ENCODE data around the gene HOXC13. TPM values are rescaled to one million over a fixed set of nuclear protein-coding genes. Genes with fewer than 3 reads are reported as not detected.

Gene HOXC13
- total RNA-seq, 2 experiments from 2014 or later = 0.06 TPM; not detected in 1

GRCh38 chr12:53993162-53994008, 54.8 kb downstream of the HOXC13 start:
- DNase-seq (ENCODE audit: low spot score) = no peak
- Histone ChIP-seq H2AFZ (ENCODE audit: low read length) (no peak overlapping the region), H3K9me3 (ENCODE audit: low read length) (no peaks in the 10 kb centered on the region), H3K4me3 (ENCODE audit: low read depth, low read length, poor library complexity, severe bottlenecking) (no peak overlapping the region), H4K20me1 (ENCODE audit: insufficient read depth, low read length) (no peaks in the 10 kb centered on the region), H3K4me1 (ENCODE audit: insufficient read depth, low read length, poor library complexity, severe bottlenecking) (peaks cover 18% of the 10 kb centered on the region), H3K79me2 (ENCODE audit: insufficient read depth, low read depth, low read length) (no peaks in the 10 kb centered on the region), H3K27ac (ENCODE audit: low read depth, low read length, poor library complexity, severe bottlenecking) (no peak overlapping the region), H3K9me2 (ENCODE audit: insufficient read depth, low read length) (no peaks in the 10 kb centered on the region), H3K36me3 (ENCODE audit: insufficient read depth, low read length) (no peaks in the 10 kb centered on the region), H3K4me2 (ENCODE audit: low read length) (no peak overlapping the region)
- POLR2A ChIA-PET = no interaction called here
- TF ChIP-seq CTCF (conservative IDR thresholded peaks at IDR 0.05; ENCODE audit: low read length) (no peak), EZH2phosphoT487 (IDR thresholded peaks at IDR 0.05; ENCODE audit: borderline replicate concordance, low read depth, low read length) (no peak)
- no TSS peak for BruUV-seq (replicated peaks)
- intact Hi-C loops (cut with micrococcal nuclease; ENCODE audit: unreplicated experiment) = no loop called here
- CTCF ChIA-PET (ENCODE audit: unreplicated experiment) = no interaction called here

- Histone ChIP-seq H3K36me3 (ENCODE audit: insufficient read depth, low read length) (no peaks in the 10 kb centered on the region), H3K4me2 (ENCODE audit: low read length) (no peak overlapping the region), H3K9me3 (ENCODE audit: low read length) (no peaks in the 10 kb centered on the region), H3K79me2 (ENCODE audit: insufficient read depth, low read depth, low read length) (no peaks in the 10 kb centered on the region), H3K9me2 (ENCODE audit: insufficient read depth, low read length) (no peaks in the 10 kb centered on the region), H3K4me3 (ENCODE audit: low read depth, low read length, poor library complexity, severe bottlenecking) (no peak overlapping the region), H2AFZ (ENCODE audit: low read length) (no peak overlapping the region), H3K27ac (ENCODE audit: low read depth, low read length, poor library complexity, severe bottlenecking) (no peak overlapping the region), H3K4me1 (ENCODE audit: insufficient read depth, low read length, poor library complexity, severe bottlenecking) (peaks cover 13% of the 10 kb centered on the region), H4K20me1 (ENCODE audit: insufficient read depth, low read length) (no peaks in the 10 kb centered on the region)
- no peak for TF ChIP-seq CTCF (conservative IDR thresholded peaks at IDR 0.05; ENCODE audit: low read length)
- no peak for TF ChIP-seq EZH2phosphoT487 (IDR thresholded peaks at IDR 0.05; ENCODE audit: borderline replicate concordance, low read depth, low read length)
- no TSS peak for BruUV-seq (replicated peaks)
- POLR2A ChIA-PET = no interaction called here
- CTCF ChIA-PET (ENCODE audit: unreplicated experiment) = no interaction called here
- intact Hi-C loops (cut with micrococcal nuclease; ENCODE audit: unreplicated experiment) = no loop called here
- no peak for DNase-seq (ENCODE audit: low spot score)
These were observed 55.3 kb downstream of the HOXC13 start for GRCh38 chr12:53994009-53994263.

- Histone ChIP-seq H3K79me2 (ENCODE audit: insufficient read depth, low read depth, low read length) (no peaks in the 10 kb centered on the region), H4K20me1 (ENCODE audit: insufficient read depth, low read length) (no peaks in the 10 kb centered on the region), H3K4me1 (ENCODE audit: insufficient read depth, low read length, poor library complexity, severe bottlenecking) (peaks cover 8% of the 10 kb centered on the region), H3K36me3 (ENCODE audit: insufficient read depth, low read length) (no peaks in the 10 kb centered on the region), H3K4me3 (ENCODE audit: low read depth, low read length, poor library complexity, severe bottlenecking) (no peak overlapping the region), H3K27ac (ENCODE audit: low read depth, low read length, poor library complexity, severe bottlenecking) (no peak overlapping the region), H3K9me3 (ENCODE audit: low read length) (no peaks in the 10 kb centered on the region), H3K4me2 (ENCODE audit: low read length) (no peak overlapping the region), H2AFZ (ENCODE audit: low read length) (no peak overlapping the region), H3K9me2 (ENCODE audit: insufficient read depth, low read length) (no peaks in the 10 kb centered on the region)
- BruUV-seq (replicated peaks) = no TSS peak
- intact Hi-C loops (cut with micrococcal nuclease; ENCODE audit: unreplicated experiment) = no loop called here
- ChIA-PET CTCF (ENCODE audit: unreplicated experiment) (no interaction called here), POLR2A (no interaction called here)
- no peak for DNase-seq (ENCODE audit: low spot score)
- TF ChIP-seq CTCF (conservative IDR thresholded peaks at IDR 0.05; ENCODE audit: low read length) (no peak), EZH2phosphoT487 (IDR thresholded peaks at IDR 0.05; ENCODE audit: borderline replicate concordance, low read depth, low read length) (no peak)
These were observed 55.8 kb downstream of the HOXC13 start for GRCh38 chr12:53994264-53995001.
